ENCODE results near the gene PSMB8.

DNA sequence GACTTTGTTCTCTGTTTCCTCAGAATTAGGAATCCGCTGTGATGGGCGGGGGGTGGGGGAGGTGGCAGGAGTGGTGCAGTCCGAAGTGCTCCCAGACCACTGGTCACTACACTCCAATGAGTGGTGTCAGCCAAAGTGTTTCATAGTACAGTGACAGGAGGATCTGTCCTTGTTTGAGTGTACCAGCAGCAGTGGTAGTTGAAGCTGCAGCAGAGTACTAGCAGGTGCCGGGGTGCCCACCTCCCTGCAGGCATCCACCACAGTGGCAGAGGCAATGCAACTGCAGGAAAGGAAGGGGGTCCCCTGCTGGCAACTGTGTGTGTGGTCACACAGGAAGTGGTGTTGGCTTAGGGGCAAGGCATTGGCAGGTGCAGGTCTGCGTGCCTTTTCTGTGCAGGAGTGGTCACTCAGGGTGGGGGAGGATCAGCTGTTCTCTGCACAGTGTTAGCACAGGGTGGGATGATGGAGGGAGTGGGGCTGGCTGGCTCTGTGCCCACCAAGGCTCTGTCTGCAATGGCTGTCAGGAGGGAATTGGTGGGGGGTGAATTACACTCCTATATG lies 36.7 kb downstream of the PSMB8 start:
- TF ChIP-seq POLR2A (IDR thresholded peaks at IDR 0.05) = no peak
- TF ChIP-seq, protein P1, sequence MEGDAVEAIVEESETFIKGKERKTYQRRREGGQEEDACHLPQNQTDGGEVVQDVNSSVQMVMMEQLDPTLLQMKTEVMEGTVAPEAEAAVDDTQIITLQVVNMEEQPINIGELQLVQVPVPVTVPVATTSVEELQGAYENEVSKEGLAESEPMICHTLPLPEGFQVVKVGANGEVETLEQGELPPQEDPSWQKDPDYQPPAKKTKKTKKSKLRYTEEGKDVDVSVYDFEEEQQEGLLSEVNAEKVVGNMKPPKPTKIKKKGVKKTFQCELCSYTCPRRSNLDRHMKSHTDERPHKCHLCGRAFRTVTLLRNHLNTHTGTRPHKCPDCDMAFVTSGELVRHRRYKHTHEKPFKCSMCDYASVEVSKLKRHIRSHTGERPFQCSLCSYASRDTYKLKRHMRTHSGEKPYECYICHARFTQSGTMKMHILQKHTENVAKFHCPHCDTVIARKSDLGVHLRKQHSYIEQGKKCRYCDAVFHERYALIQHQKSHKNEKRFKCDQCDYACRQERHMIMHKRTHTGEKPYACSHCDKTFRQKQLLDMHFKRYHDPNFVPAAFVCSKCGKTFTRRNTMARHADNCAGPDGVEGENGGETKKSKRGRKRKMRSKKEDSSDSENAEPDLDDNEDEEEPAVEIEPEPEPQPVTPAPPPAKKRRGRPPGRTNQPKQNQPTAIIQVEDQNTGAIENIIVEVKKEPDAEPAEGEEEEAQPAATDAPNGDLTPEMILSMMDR (IDR thresholded peaks at IDR 0.05) = no peak

All from testis (tissue), 2 donors.